ENCODE measurements around the gene OXLD1.
A peak's percentile ranks its signal among the peaks of the same experiment; 100 is the strongest.

Gene OXLD1

DNA sequence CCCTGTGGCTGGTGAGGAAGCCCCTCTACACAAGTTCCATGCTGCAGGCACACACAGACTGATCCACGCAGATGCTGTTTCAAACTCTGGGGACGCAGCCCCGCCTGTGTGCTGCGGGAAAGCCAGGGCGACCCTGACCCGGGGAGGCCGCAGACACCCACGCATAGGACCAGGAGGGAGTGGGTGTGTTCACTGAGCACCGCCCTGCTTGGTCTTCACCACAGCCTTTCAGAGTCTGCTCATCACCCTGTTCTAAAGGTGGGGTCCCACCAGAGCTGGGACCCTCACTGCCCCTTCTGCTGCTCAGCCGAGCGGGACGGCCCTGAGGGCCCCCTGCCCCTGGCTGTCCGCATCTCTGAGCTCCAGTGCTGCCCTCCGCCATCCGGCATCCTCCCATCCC is 21.9 kb downstream of the OXLD1 start:
- no peak for ATAC-seq (ENCODE audit: low read depth)

GRCh38 chr17:81641825-81642489 is 24.4 kb downstream of the OXLD1 start:
- Histone ChIP-seq H3K9me3 (ENCODE audit: severe bottlenecking) (no peaks in the 10 kb centered on the region), H3K4me3 (ENCODE audit: severe bottlenecking) (no peak overlapping the region), H3K4me1 (ENCODE audit: insufficient read depth, poor library complexity, severe bottlenecking) (peaks cover 10% of the 10 kb centered on the region), H3K27ac (ENCODE audit: poor library complexity, severe bottlenecking) (peak overlapping the region; percentile 49), H3K36me3 (ENCODE audit: low read depth) (no peaks in the 10 kb centered on the region), H3K27me3 (ENCODE audit: insufficient read depth, poor library complexity, severe bottlenecking) (peaks cover under 1% of the 10 kb centered on the region)
- peak; percentile 80 for DNase-seq (ENCODE audit: low spot score)
- peak; percentile 98 for ATAC-seq (ENCODE audit: low read depth)
- no peak for TF ChIP-seq CTCF (IDR thresholded peaks at IDR 0.05; ENCODE audit: poor library complexity, severe bottlenecking)

More for the DNA sequence above, 21.9 kb downstream of the OXLD1 start:
- H3K27me3 ChIP-seq (ENCODE audit: insufficient read depth, poor library complexity, severe bottlenecking), result peaks cover 24% of the 10 kb centered on the region
- H3K27ac ChIP-seq (ENCODE audit: poor library complexity, severe bottlenecking), result no peak overlapping the region
- peaks cover 10% of the 10 kb centered on the region for H3K4me1 ChIP-seq (ENCODE audit: insufficient read depth, poor library complexity, severe bottlenecking)
- H3K36me3 ChIP-seq (ENCODE audit: low read depth), result no peaks in the 10 kb centered on the region
- no peak overlapping the region for H3K4me3 ChIP-seq (ENCODE audit: severe bottlenecking)
- H3K9me3 ChIP-seq (ENCODE audit: severe bottlenecking), result peaks cover 6% of the 10 kb centered on the region
- DNase-seq (ENCODE audit: low spot score), result no peak
- TF ChIP-seq CTCF (IDR thresholded peaks at IDR 0.05; ENCODE audit: poor library complexity, severe bottlenecking), result no peak

- Histone ChIP-seq H3K4me3 (ENCODE audit: severe bottlenecking) (no peak overlapping the region), H3K9me3 (ENCODE audit: severe bottlenecking) (no peaks in the 10 kb centered on the region), H3K36me3 (ENCODE audit: low read depth) (peaks cover under 1% of the 10 kb centered on the region; the same call in 1 of the 2 replicates), H3K4me1 (ENCODE audit: insufficient read depth, poor library complexity, severe bottlenecking) (peaks cover 16% of the 10 kb centered on the region), H3K27me3 (ENCODE audit: insufficient read depth, poor library complexity, severe bottlenecking) (no peaks in the 10 kb centered on the region), H3K27ac (ENCODE audit: poor library complexity, severe bottlenecking) (no peak overlapping the region)
- DNase-seq (ENCODE audit: low spot score), result no peak
- no peak for ATAC-seq (ENCODE audit: low read depth)
- TF ChIP-seq CTCF (IDR thresholded peaks at IDR 0.05; ENCODE audit: poor library complexity, severe bottlenecking), result no peak
These were observed 26.4 kb downstream of the OXLD1 start for GRCh38 chr17:81640011-81640410.

- peaks cover 11% of the 10 kb centered on the region for H3K36me3 ChIP-seq (ENCODE audit: low read depth)
- no peak overlapping the region for H3K27ac ChIP-seq (ENCODE audit: poor library complexity, severe bottlenecking)
- H3K4me1 ChIP-seq (ENCODE audit: insufficient read depth, poor library complexity, severe bottlenecking), result peaks cover 16% of the 10 kb centered on the region
- DNase-seq (ENCODE audit: low spot score) (no peak), ATAC-seq (ENCODE audit: low read depth) (no peak)
- no peak for TF ChIP-seq CTCF (IDR thresholded peaks at IDR 0.05; ENCODE audit: poor library complexity, severe bottlenecking)
- no peaks in the 10 kb centered on the region for H3K27me3 ChIP-seq (ENCODE audit: insufficient read depth, poor library complexity, severe bottlenecking)
- H3K4me3 ChIP-seq (ENCODE audit: severe bottlenecking), result no peak overlapping the region
- no peaks in the 10 kb centered on the region for H3K9me3 ChIP-seq (ENCODE audit: severe bottlenecking)
These were observed 27.7 kb downstream of the OXLD1 start for GRCh38 chr17:81638683-81639082.

Data from RWPE2 (cell line).